Right ventricle myocardium superior (tissue), 1 donor: ENCODE data around the gene ABCC8. TPM values are rescaled to one million over a fixed set of nuclear protein-coding genes. Genes with fewer than 3 reads are reported as not detected.

Experiments
- ATAC-seq: fragments of 200-7000 bp; cut with Tn5 transposase; one replicate; pipeline ENCODE4 v1.9.1; 2020; ENCODE audit warnings: mild to moderate bottlenecking; ENCODE audit not compliant: poor library complexity
- DNase-seq: peaks from one replicate; pipeline ENCODE4 v3.0.0-alpha.2; 2020
- intact Hi-C: fragments of 100-400 bp; cut with DNase I; formaldehyde crosslinking; loops from one replicate; pipeline ENCODE4 v1.11.2; 2022
- total RNA-seq: library from RNA; stranded (reverse); fragmentation: NEBNext Ultra II Directional; extraction: Animal tissue kit (Norgen Biotek cat#: 25700); gene quantifications from one replicate; pipeline ENCODE4 v1.2.1, GENCODE V29; 2021
- donor health status: DM: no; HTN: yes; CAD: no; lungs with severe emphysema.

ABCC8 gene
- total RNA-seq, 1 donor from 2014 or later = 0.91 TPM

DNA sequence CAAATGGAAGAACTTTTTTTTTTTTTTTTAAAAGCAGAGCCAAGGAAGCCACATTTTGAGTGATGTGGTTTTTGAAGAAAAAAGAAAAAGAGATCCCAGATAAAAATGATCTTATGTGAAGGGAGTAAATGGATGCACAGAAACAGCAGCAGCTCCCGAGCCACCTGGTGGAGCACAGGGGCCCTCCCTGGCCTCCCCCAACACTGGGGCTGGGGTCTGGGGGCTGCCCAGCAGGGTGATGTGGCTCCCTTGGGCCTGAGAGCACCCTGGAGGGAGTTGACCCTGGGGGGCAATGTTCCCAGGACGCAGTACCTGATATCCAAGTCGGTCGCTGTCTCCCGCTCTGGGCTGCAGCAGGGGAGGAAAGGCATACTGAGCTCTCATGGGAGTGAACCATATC, 61.7 kb downstream of the ABCC8 start:
- ATAC-seq = no peak
- intact Hi-C loops = no loop called here
- no peak for DNase-seq

GRCh38 chr11:17414317-17414737, 62.3 kb downstream of the ABCC8 start:
- no peak for ATAC-seq
- intact Hi-C loops = no loop called here
- DNase-seq = no peak

- intact Hi-C loops = no loop called here
- ATAC-seq (no peak), DNase-seq (no peak)
Measured at GRCh38 chr11:17413414-17414316, 63.0 kb downstream of the ABCC8 start.

GRCh38 chr11:17412488-17413180, 64.0 kb downstream of the ABCC8 start:
- ATAC-seq (no peak), DNase-seq (no peak)
- intact Hi-C loops = no loop called here

DNA sequence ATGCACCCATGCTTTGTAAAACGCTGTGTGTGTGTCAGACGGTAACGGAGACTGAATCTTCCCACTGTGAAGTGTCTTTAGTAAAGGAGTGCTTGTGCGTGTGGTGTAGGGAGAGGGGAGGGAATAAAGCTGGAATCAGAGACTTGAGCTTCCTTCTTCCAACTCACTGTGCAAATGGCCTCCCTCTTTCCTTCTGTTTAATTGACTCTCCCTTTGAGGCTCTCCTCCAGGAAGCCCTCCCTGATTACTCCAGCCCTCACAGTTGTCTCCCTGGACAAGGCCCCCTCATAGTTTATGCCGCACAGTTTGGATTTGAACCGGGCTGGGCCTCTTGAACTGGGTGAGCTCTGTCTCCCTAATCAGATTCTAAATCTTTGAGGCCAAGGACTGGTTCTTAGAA, 65.2 kb downstream of the ABCC8 start:
- intact Hi-C loops = no loop called here
- DNase-seq = no peak
- ATAC-seq = no peak

- no peak for DNase-seq
- ATAC-seq = no peak
- intact Hi-C loops = no loop called here
Measured at GRCh38 chr11:17410606-17411379, 65.9 kb downstream of the ABCC8 start.

DNA sequence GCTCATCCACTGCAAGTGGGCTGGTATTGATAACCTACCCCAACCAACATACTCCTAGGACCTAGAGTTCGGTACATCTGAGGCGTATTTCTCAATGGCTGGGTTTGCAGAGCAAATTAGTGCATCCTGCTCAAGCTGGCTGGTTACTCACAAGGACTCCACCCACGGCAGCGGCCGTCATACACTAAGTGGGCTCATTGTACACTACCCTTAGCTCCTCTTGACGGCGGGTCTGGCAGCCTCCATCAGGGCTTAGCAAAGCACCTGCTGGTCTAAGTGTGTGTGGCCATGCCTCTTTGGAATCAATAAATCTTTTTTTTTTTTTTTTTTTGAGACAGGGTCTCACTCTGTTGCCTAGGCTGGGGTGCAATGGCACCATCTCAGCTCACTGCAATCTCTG, 68.0 kb downstream of the ABCC8 start:
- intact Hi-C loops = no loop called here
- no peak for DNase-seq
- no peak for ATAC-seq

DNA sequence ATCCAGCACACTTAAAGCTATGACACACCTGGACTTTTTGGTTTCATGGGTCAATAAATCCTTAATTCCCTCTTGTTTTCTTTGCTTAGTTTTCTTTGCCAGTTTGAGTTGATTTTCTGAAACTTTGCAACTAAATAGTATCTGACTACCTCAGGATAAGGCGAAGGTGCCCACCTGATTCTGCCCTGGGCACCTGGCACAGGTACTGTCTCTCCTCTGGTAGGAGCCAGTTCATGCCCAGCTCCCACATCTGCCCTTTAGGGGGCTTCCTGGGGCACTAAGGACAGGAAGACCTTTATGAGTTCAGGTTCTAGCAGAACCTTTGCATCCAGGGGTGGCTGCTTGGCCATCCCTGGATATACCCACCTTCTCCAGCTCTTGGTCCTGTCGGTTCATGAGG, 68.6 kb downstream of the ABCC8 start:
- no peak for ATAC-seq
- intact Hi-C loops = no loop called here
- DNase-seq = no peak

- ATAC-seq (no peak), DNase-seq (no peak)
- intact Hi-C loops = no loop called here
Measured at GRCh38 chr11:17407575-17407974, 69.1 kb downstream of the ABCC8 start.

DNA sequence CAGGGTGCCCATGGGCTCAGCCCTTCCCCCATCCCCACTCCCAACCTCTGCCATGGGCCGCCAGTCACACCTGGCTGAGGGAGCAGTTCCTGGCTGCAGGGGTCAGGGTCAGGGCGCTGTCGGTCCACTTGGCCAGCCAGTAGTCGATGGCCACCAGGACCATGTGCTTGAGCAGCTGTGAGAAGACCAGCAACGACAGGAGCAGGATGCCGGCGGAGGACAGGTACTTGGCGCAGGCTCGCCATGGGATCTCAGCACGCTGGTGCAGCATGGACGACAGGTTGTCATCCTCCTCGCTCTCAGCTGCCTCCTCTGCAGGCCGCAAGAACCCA, 69.9 kb downstream of the ABCC8 start:
- no peak for DNase-seq
- intact Hi-C loops = no loop called here
- no peak for ATAC-seq

DNA sequence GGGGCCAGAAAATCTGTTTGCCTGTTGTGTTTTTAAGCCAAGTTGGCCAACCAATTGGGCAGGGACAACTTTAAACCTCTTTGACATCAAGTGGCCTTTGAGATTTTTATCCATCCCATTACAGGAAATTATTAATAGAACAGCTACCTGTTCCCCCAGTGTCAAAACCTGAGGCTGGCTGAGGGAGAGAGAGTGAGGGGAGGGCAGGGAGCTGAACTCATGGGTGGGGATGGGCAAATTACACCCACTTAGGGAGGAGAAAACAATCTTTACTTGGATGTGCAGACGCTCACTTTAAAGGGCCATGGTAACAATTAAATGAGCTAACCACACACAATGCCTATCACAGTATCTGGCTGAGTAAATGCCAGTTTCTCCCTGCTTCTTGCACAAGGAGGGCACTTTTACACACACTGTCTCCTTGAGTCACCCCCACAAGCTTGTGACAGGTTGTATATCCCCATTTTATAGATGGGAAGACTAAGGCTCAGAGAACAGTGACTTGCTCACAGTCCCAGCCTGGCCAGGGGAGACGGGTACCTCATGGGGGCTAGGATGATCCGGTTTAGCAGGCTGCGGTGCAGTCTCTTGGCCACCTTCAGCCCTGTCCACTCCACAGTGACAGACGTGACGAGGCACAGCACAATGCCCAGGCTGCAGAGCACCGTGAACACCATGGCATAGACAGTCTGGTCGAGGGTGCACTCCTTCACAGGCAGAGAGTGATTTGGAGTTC, 70.4 kb downstream of the ABCC8 start:
- DNase-seq (no peak), ATAC-seq (peak; percentile 58)
- intact Hi-C loops = no loop called here

DNA sequence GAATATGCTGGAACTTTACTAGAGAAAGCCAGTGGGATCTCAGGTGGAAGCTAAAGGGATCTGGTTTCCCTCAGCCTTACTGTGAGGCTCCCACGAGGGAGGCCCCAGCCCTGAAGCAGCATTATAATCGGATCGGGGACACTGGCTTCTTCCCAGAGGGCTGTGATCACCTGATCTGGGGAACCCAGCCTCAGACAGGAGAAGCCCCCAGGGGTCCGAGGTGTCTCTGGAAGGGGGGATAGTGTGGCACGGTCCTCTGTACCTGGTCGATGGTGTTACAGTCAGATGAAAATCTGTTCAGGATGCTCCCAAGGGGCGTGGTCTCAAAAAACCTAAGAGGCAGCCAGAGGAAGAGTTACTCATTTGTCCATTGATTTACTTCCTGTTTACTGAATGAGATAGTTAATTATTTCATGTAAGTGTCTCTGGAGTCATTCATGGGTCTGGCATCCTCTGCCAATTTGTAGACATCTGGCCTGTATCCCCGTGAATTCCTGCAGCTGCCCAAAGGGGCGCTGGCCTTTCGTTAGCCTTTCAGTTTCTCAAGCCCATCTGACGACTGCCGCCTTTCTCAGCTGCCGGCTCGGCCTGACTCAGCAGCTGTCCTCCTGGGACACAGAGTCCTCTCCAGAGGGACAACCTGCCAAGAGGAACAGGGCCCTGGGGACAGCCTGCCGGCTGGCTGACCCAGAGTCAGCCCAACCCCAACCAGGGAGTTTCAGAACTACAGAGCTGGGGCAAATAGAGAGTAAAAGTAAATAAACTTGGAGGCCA, 71.2 kb downstream of the ABCC8 start:
- peak; percentile 86 for DNase-seq
- intact Hi-C loops = no loop called here

DNA sequence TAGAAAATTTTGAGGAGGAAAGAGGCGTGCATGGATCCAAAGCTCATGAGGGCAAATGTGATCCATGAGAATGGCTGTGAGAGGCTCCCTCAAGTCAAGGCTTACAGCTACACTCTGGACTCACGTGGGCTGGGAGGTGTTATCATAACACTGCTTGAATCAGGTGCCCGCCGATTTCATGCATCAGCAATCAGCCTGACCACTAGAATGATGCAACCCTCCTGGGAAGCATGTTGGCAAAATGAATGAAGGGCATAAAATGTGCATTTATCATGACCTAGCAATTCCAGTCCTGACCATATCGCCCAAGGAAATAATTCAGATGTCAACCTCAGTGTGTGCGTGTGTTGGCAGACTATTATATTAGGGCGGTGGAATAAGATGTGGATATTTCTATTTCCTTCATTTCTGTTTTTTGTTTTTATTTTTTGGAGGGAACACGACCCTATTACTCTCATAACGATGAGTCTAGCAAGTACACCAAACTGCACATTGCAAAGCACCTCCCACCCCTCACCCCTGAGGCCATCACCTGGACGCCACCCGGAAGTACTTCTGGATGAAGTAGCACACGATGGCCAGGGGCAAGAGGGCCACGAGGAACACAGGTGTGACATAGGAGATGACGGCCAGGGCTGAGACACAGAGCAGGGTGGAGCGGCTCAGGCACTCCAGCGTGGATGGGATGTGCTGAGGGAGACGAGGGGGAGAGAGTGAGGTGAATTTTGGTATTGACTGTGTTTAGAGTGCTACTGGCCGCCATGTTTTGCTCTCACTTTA, 72.5 kb downstream of the ABCC8 start:
- DNase-seq = no peak
- ATAC-seq = no peak
- intact Hi-C loops = no loop called here

More for the DNA sequence above, 71.2 kb downstream of the ABCC8 start:
- ATAC-seq = peak; percentile 97

- DNase-seq (no peak), ATAC-seq (no peak)
- intact Hi-C loops = no loop called here
Measured at GRCh38 chr11:17402486-17402885, 74.2 kb downstream of the ABCC8 start.

DNA sequence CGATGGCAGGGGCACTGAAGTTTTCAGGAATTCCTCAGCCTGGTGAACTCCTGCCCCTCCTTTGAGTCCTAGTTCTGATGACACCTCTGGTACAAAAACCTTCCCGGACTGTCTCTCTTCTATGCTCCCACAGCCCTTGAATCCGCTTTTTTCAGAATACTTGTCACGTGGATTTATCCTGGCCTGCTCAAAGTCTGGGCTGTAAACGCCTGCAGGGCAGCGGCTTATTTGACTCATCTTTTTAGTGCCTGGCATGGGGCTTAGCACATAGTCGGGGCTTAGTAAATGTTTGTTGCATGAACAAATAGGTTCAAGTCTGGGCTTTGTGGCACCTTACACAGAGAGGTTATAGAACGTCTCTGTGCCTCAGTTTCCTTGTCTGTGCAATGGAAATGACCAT, 74.8 kb downstream of the ABCC8 start:
- intact Hi-C loops = no loop called here
- ATAC-seq = no peak
- DNase-seq = no peak

DNA sequence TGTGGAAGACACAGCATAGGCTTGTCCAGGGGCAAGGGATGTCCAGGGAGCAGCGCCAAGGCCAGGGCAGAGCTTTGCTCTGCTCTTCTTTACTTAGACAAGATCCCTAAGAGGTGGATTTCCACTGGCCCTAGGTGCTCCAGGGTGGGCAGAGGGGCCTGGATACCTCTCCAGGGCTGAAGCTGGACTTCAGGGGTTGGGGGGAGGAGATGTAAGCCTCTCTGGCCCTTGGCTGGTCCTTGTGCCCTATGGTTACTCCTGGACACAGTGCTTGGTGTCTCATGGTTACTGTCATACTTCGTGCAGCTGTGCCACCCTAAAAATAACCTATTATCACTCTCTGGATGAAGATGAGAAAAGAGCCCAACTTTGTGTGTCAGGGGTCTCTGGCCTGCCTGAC, 75.3 kb downstream of the ABCC8 start:
- DNase-seq = no peak
- no peak for ATAC-seq
- intact Hi-C loops = no loop called here

DNA sequence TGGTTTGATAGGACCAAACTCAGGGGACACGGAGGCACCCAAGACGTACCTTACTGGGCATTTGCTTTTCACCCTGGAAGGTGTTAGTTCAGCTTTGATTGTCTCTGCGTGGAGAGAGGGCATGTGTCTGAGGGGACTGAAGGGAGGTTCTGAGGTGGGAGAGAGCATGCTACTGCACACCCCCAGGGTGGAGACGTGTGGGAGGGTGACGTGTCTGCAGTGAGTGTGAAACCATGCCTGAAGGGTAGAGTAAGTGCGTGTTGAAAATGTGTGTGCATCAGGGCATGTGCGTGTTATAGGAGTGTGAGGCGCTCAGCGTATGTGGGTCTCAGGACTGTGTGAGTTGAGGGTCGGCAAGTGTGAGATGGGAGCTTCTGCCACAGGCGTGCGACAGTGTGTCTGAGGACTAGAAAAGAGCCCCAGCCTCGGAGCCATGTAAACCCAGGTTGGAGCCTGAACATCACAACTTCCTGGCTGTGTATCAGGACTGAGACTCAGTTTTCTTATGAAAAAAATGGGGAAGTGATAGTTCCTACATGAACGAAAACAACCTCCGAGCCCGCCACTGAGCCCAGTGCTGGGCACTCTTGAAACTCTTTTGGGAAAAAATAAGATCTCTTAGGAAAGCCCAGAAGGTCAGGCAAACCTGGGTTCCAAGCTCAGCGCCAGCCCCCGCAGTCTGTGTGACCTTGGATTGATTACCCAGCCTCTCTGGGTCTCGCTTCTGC, 76.4 kb downstream of the ABCC8 start:
- DNase-seq (no peak), ATAC-seq (no peak)
- intact Hi-C loops = no loop called here
